Measurements from ENCODE around the gene DLGAP1.
"Not testable (repeated sequence)": the region's sequence is repeated elsewhere in the genome, so short reads cannot be mapped to it uniquely, and the experiment has no call there.

The DLGAP1 gene

GRCh38 chr18:3603421-3604234, 851.5 kb downstream of the DLGAP1 start:
- Histone ChIP-seq H3K4me1 (ENCODE audit: control insufficient read depth, insufficient read depth, low read length) (peaks cover 28% of the 10 kb centered on the region), H3K4me3 (ENCODE audit: low read depth, low read length) (peak overlapping the region; percentile 97), H3K27me3 (ENCODE audit: control insufficient read depth, insufficient read depth, low read length) (no peaks in the 10 kb centered on the region), H3K36me3 (ENCODE audit: control insufficient read depth, insufficient read depth, low read length) (peaks cover 19% of the 10 kb centered on the region), H3K27ac (ENCODE audit: low read depth, low read length) (peak overlapping the region; percentile 100), H3K9me3 (ENCODE audit: control insufficient read depth, insufficient read depth, low read length) (no peaks in the 10 kb centered on the region), H3K9ac (ENCODE audit: low read depth, low read length) (peak overlapping the region; percentile 98)

- not testable (repeated sequence) for H3K4me3 ChIP-seq (ENCODE audit: low read depth, low read length); H3K9me3 ChIP-seq (ENCODE audit: control insufficient read depth, insufficient read depth, low read length); H3K9ac ChIP-seq (ENCODE audit: low read depth, low read length); H3K27me3 ChIP-seq (ENCODE audit: control insufficient read depth, insufficient read depth, low read length); H3K36me3 ChIP-seq (ENCODE audit: control insufficient read depth, insufficient read depth, low read length)
- Histone ChIP-seq H3K4me1 (ENCODE audit: control insufficient read depth, insufficient read depth, low read length) (peaks cover 28% of the 10 kb centered on the region), H3K27ac (ENCODE audit: low read depth, low read length) (peak overlapping the region; percentile 100)
Observed at GRCh38 chr18:3601106-3601755, 853.9 kb downstream of the DLGAP1 start.

GRCh38 chr18:3599861-3600260, 855.2 kb downstream of the DLGAP1 start:
- H3K36me3 ChIP-seq (ENCODE audit: control insufficient read depth, insufficient read depth, low read length), result no peaks in the 10 kb centered on the region
- H3K27ac ChIP-seq (ENCODE audit: low read depth, low read length), result no peak overlapping the region
- no peak overlapping the region for H3K9ac ChIP-seq (ENCODE audit: low read depth, low read length)
- H3K4me3 ChIP-seq (ENCODE audit: low read depth, low read length), result no peak overlapping the region
- H3K4me1 ChIP-seq (ENCODE audit: control insufficient read depth, insufficient read depth, low read length), result peaks cover 35% of the 10 kb centered on the region
- H3K27me3 ChIP-seq (ENCODE audit: control insufficient read depth, insufficient read depth, low read length), result no peaks in the 10 kb centered on the region
- no peaks in the 10 kb centered on the region for H3K9me3 ChIP-seq (ENCODE audit: control insufficient read depth, insufficient read depth, low read length)

- no peak overlapping the region for H3K27ac ChIP-seq (ENCODE audit: low read depth, low read length)
- no peaks in the 10 kb centered on the region for H3K27me3 ChIP-seq (ENCODE audit: control insufficient read depth, insufficient read depth, low read length)
- H3K36me3 ChIP-seq (ENCODE audit: control insufficient read depth, insufficient read depth, low read length), result no peaks in the 10 kb centered on the region
- H3K9ac ChIP-seq (ENCODE audit: low read depth, low read length), result 0 out of 2 replicates have a peak overlapping the region, but pooled peaks have one; percentile 28
- no peaks in the 10 kb centered on the region for H3K9me3 ChIP-seq (ENCODE audit: control insufficient read depth, insufficient read depth, low read length)
- H3K4me1 ChIP-seq (ENCODE audit: control insufficient read depth, insufficient read depth, low read length), result peaks cover 40% of the 10 kb centered on the region
- no peak overlapping the region for H3K4me3 ChIP-seq (ENCODE audit: low read depth, low read length)
Observed at GRCh38 chr18:3599195-3599594, 855.9 kb downstream of the DLGAP1 start.

GRCh38 chr18:3598581-3598980, 856.5 kb downstream of the DLGAP1 start:
- no peak overlapping the region for H3K4me3 ChIP-seq (ENCODE audit: low read depth, low read length)
- no peaks in the 10 kb centered on the region for H3K36me3 ChIP-seq (ENCODE audit: control insufficient read depth, insufficient read depth, low read length)
- no peaks in the 10 kb centered on the region for H3K9me3 ChIP-seq (ENCODE audit: control insufficient read depth, insufficient read depth, low read length)
- no peaks in the 10 kb centered on the region for H3K27me3 ChIP-seq (ENCODE audit: control insufficient read depth, insufficient read depth, low read length)
- H3K9ac ChIP-seq (ENCODE audit: low read depth, low read length), result no peak overlapping the region
- H3K4me1 ChIP-seq (ENCODE audit: control insufficient read depth, insufficient read depth, low read length), result peaks cover 42% of the 10 kb centered on the region
- no peak overlapping the region for H3K27ac ChIP-seq (ENCODE audit: low read depth, low read length)

- no peak overlapping the region for H3K9ac ChIP-seq (ENCODE audit: low read depth, low read length)
- H3K27ac ChIP-seq (ENCODE audit: low read depth, low read length), result peak overlapping the region; percentile 50
- H3K4me3 ChIP-seq (ENCODE audit: low read depth, low read length), result no peak overlapping the region
- H3K9me3 ChIP-seq (ENCODE audit: control insufficient read depth, insufficient read depth, low read length), result no peaks in the 10 kb centered on the region
- H3K36me3 ChIP-seq (ENCODE audit: control insufficient read depth, insufficient read depth, low read length), result no peaks in the 10 kb centered on the region
- peaks cover 44% of the 10 kb centered on the region for H3K4me1 ChIP-seq (ENCODE audit: control insufficient read depth, insufficient read depth, low read length)
- H3K27me3 ChIP-seq (ENCODE audit: control insufficient read depth, insufficient read depth, low read length), result peaks cover 3% of the 10 kb centered on the region; the same call in 1 of the 2 replicates
Observed at GRCh38 chr18:3597409-3598357, 857.4 kb downstream of the DLGAP1 start.

- peak overlapping the region; percentile 68 for H3K27ac ChIP-seq (ENCODE audit: low read depth, low read length)
- peaks cover 38% of the 10 kb centered on the region for H3K4me1 ChIP-seq (ENCODE audit: control insufficient read depth, insufficient read depth, low read length)
- H3K9me3 ChIP-seq (ENCODE audit: control insufficient read depth, insufficient read depth, low read length), result no peaks in the 10 kb centered on the region
- H3K27me3 ChIP-seq (ENCODE audit: control insufficient read depth, insufficient read depth, low read length), result peaks cover 11% of the 10 kb centered on the region
- no peak overlapping the region for H3K4me3 ChIP-seq (ENCODE audit: low read depth, low read length)
- H3K9ac ChIP-seq (ENCODE audit: low read depth, low read length), result no peak overlapping the region
- no peaks in the 10 kb centered on the region for H3K36me3 ChIP-seq (ENCODE audit: control insufficient read depth, insufficient read depth, low read length)
Observed at GRCh38 chr18:3596637-3597384, 858.3 kb downstream of the DLGAP1 start.

- no peaks in the 10 kb centered on the region for H3K9me3 ChIP-seq (ENCODE audit: control insufficient read depth, insufficient read depth, low read length)
- peaks cover 16% of the 10 kb centered on the region for H3K27me3 ChIP-seq (ENCODE audit: control insufficient read depth, insufficient read depth, low read length)
- H3K4me1 ChIP-seq (ENCODE audit: control insufficient read depth, insufficient read depth, low read length), result peaks cover 38% of the 10 kb centered on the region
- H3K27ac ChIP-seq (ENCODE audit: low read depth, low read length), result peak overlapping the region; percentile 68
- H3K4me3 ChIP-seq (ENCODE audit: low read depth, low read length), result no peak overlapping the region
- H3K9ac ChIP-seq (ENCODE audit: low read depth, low read length), result no peak overlapping the region
- H3K36me3 ChIP-seq (ENCODE audit: control insufficient read depth, insufficient read depth, low read length), result no peaks in the 10 kb centered on the region
Observed at GRCh38 chr18:3596324-3596636, 858.8 kb downstream of the DLGAP1 start.

GRCh38 chr18:3595369-3596273, 859.5 kb downstream of the DLGAP1 start:
- Histone ChIP-seq H3K9ac (ENCODE audit: low read depth, low read length) (no peak overlapping the region), H3K4me3 (ENCODE audit: low read depth, low read length) (peak overlapping the region; percentile 55; the same call in 1 of the 2 replicates), H3K27ac (ENCODE audit: low read depth, low read length) (peak overlapping the region; percentile 97), H3K27me3 (ENCODE audit: control insufficient read depth, insufficient read depth, low read length) (peaks cover 22% of the 10 kb centered on the region), H3K9me3 (ENCODE audit: control insufficient read depth, insufficient read depth, low read length) (no peaks in the 10 kb centered on the region), H3K36me3 (ENCODE audit: control insufficient read depth, insufficient read depth, low read length) (no peaks in the 10 kb centered on the region), H3K4me1 (ENCODE audit: control insufficient read depth, insufficient read depth, low read length) (peaks cover 41% of the 10 kb centered on the region)

Data from HUES48 (cell line).